ENCODE data around the gene TRIM65.

Gene TRIM65

GRCh38 chr17:75917141-75917916 lies 20.6 kb upstream of the TRIM65 start:
- no peak for DNase-seq

- DNase-seq: no peak
Measured at GRCh38 chr17:75915268-75915667, 18.5 kb upstream of the TRIM65 start.

- no peak for DNase-seq
Measured at GRCh38 chr17:75914643-75915267, 18.0 kb upstream of the TRIM65 start.

GRCh38 chr17:75913537-75914210 lies 16.9 kb upstream of the TRIM65 start:
- no peak for DNase-seq

- no peak for DNase-seq
Measured at GRCh38 chr17:75910699-75911098, 13.9 kb upstream of the TRIM65 start.

GRCh38 chr17:75909812-75910274 lies 13.1 kb upstream of the TRIM65 start:
- DNase-seq: no peak

GRCh38 chr17:75909051-75909811 lies 12.5 kb upstream of the TRIM65 start:
- no peak for DNase-seq

- no peak for DNase-seq
Measured at GRCh38 chr17:75908201-75908600, 11.4 kb upstream of the TRIM65 start.

- no peak for DNase-seq
Measured at GRCh38 chr17:75906143-75906884, 9.6 kb upstream of the TRIM65 start.

GRCh38 chr17:75904749-75905521 lies 8.2 kb upstream of the TRIM65 start, which contains the start of gene MRPL38:
Gene MRPL38, minus strand, starts transcription at chr17:75904884. Its CDS starts 9 bp downstream, at chr17:75904875.
- peak; percentile 93 for DNase-seq

- no peak for DNase-seq
Measured at GRCh38 chr17:75902406-75902805, 5.7 kb upstream of the TRIM65 start.

GRCh38 chr17:75901727-75902126 lies 5.0 kb upstream of the TRIM65 start:
- DNase-seq: no peak

GRCh38 chr17:75900691-75901533 lies 4.2 kb upstream of the TRIM65 start:
- no peak for DNase-seq

- DNase-seq: no peak
Measured at GRCh38 chr17:75899767-75900468, 3.2 kb upstream of the TRIM65 start.

- no peak for DNase-seq
Measured at GRCh38 chr17:75899353-75899752, 2.6 kb upstream of the TRIM65 start.

- DNase-seq: no peak
Measured at GRCh38 chr17:75898791-75899190, 2.0 kb upstream of the TRIM65 start.

- no peak for DNase-seq
Measured at GRCh38 chr17:75898065-75898464, 1.3 kb upstream of the TRIM65 start.

- no peak for DNase-seq
Measured at GRCh38 chr17:75897160-75898019, 639 bp upstream of the TRIM65 start.
